Esophagus muscularis mucosa (tissue), 4 donors: ENCODE data around the gene MELTF.

Experiments
- EP300 ChIP-seq: sonication (generic); formaldehyde crosslinking; IDR thresholded peaks from one replicate; pipeline ENCODE4 v1.6.1; 2017; ENCODE audit warnings: antibody characterized with exemption
- POLR2A ChIP-seq: fragments of 450-650 bp; IDR thresholded peaks from one replicate; pipeline ENCODE4 v1.6.1; 2017; ENCODE audit warnings: antibody characterized with exemption, moderate library complexity, mild to moderate bottlenecking, low read depth
- POLR2AphosphoS5 ChIP-seq, 2 donors: sonication (generic); formaldehyde crosslinking; IDR thresholded peaks; one replicate each; pipeline ENCODE4 v1.6.1; 2017; ENCODE audit warnings: antibody characterized with exemption in 2 of 2
- TF ChIP-seq, protein P1 (sequence below), 3 experiments: fragments of 200-600 bp in 2 of 3; fragments of 450-650 bp in 1 of 3; sonication (generic) in 2 of 3; IDR thresholded peaks; one replicate each; pipeline ENCODE4 v1.5.1; 2017 to 2019; ENCODE audit warnings: antibody characterized with exemption in 3 of 3, mild to moderate bottlenecking in 2 of 3, moderate library complexity in 1 of 3

DNA sequence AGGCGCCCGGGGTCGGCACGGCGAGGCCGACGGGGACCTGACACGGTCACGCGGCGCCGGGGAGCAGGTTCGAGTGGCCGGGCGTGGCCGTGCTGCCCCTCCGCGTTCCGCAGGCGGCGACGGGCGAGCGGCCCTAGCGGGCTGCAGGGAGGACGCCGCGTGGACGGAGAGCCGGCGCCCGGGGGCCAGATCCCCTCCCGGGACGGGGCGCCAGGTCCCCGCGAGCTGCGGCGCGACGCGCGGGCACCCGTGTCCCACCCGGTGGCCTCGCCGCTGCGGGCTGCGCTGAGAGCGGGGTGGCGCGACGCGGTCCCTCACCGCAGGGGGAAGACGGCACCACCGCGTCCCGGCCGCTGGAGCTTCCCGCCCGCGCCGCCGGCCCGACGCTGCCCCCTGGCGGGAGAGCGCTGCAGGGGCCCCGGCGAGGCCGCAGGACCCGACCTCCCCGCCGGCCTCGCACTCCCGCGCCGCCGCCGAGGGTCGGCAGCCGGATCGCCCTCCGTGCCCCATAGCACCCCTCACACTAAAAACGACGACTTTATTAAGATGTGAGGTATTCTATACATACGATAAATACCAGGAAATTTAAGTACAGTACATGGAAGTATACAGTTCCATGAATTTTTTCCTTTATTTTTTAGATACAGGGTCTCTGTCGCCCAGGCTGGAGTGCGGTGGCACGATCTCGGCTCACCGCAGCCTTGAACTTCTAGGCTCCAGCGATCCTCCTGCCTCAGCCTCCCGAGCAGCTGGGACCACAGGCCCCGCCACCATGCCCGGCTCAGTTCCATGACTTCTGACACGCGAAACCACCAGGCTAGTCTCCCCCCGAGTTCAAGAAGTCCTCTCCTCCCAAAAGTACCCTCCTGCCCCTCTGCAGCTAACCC, 59.7 kb downstream of the MELTF start:
- TF ChIP-seq POLR2A = no peak
- TF ChIP-seq, protein P1, sequence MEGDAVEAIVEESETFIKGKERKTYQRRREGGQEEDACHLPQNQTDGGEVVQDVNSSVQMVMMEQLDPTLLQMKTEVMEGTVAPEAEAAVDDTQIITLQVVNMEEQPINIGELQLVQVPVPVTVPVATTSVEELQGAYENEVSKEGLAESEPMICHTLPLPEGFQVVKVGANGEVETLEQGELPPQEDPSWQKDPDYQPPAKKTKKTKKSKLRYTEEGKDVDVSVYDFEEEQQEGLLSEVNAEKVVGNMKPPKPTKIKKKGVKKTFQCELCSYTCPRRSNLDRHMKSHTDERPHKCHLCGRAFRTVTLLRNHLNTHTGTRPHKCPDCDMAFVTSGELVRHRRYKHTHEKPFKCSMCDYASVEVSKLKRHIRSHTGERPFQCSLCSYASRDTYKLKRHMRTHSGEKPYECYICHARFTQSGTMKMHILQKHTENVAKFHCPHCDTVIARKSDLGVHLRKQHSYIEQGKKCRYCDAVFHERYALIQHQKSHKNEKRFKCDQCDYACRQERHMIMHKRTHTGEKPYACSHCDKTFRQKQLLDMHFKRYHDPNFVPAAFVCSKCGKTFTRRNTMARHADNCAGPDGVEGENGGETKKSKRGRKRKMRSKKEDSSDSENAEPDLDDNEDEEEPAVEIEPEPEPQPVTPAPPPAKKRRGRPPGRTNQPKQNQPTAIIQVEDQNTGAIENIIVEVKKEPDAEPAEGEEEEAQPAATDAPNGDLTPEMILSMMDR (IDR thresholded peaks at IDR 0.05) = peak; percentile 81 to 99 (median 92)
- no peak for TF ChIP-seq POLR2AphosphoS5 (IDR thresholded peaks at IDR 0.05)
- no peak for TF ChIP-seq EP300
